HG03196 (cell line): Measurements from ENCODE around the gene ARHGAP24.
"Not testable (repeated sequence)": the region's sequence is repeated elsewhere in the genome, so short reads cannot be mapped to it uniquely, and the experiment has no call there.

ENCODE experiments used
- ATAC-seq: cut with Tn5 transposase; IDR thresholded peaks from one replicate; pipeline ENCODE4 v1.9.1; 2021; ENCODE audit not compliant: unreplicated experiment

The ARHGAP24 gene

DNA sequence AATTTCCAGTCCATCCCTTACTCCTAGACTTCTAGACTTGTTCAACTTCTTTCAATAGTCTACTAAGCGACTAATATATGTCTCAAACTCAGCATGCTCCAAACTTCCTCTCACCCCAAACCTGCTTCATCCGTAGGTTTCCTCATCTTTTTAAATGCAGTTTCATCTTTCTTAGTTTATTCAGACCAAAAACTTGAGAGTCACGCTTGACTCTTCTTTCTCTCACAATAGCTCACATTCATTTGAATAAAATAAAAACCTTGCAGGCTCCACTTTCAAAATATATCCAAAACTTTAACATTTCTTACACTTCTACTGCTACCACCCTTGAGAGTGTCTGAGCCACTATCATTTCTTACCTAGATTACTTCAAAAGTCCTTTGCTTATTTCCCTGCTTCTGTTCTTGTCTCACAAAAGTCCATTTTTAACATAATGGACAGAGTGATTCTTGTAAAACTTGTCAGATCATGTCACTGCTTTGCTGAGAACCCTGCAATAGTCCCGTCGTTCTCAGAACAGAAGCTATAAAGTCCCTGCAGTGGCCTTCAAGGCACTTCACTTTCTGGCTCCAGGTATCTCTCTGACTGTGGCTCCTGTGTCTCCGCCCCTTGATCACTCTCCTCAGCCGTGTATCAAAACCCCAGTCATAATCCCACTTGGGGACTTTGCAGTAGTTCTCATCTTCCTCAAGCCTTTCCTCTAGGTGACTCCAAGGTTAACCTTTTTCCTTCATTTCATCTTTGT, 167.6 kb downstream of the ARHGAP24 start:
- ATAC-seq: no peak

DNA sequence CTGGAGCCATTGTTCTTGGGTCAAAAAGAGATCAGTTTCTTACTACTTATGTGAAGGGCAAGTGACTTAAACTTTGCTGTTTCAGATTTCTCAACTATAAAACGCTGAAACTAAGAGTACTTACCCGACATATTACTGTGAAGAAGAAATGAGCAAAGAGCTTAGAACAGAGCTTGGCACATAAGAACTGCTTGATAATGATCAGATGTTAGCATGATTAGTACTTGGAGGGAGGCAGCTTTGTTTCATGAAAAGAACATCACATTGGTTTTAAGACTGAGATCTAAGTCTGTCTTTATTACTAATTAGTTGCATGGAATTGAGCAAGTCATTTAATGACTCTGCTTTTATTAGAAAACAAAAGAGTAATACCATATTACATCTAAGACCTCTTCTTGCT, 169.1 kb downstream of the ARHGAP24 start:
- ATAC-seq: no peak

DNA sequence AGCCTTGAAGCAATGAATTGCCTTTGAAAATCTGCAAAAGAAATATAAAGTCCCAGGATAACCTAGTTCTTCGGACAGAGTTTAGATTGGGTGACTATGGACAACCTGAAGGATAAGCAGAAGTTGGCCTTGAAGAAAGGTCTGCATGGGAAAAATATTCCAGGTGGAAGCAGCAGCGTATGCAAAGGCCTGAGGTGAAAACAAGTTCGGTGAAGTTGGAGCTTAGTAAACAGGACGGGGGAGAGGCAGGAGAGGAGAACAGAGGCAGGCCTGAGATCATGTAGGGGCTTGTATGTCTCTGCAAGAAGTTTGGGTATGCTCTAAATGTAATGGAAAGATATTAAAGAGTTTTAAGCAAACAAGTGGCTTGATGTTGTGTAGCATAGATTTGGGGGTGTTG, 176.0 kb downstream of the ARHGAP24 start:
- ATAC-seq: no peak

DNA sequence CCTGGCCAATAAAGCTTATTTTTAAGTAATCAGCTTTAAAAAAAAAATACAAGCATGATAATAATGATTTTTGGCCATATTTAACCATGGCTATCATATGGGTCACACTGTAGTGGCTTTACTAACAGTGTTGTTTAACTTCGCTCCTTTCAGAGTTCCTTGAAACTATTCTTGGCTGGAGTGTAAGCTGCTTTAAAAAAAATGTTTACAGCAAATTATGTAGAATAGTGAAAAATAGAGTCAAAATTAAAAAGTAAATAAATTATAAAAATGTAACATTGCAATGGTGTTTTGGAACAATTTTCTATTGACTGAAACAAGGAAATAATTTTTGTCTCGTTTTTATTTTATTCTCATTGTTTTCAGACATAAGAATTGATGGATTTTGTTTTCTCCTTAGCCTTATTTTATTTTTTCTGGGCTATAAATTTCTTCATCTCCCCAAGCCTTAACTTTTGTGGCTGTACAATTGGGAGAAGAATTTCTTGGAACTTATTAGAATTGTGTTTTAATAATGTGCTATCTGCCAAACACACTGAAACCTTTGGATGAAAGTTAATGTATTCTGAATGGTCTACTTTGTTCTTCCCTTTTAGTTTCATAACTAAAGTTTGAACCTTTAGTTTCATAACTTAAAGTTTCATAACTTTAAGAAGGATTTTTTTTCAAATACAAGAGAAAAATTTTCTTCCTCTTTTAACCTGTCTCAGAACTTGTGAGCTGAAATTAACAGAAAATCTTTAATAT, 182.0 kb downstream of the ARHGAP24 start:
- ATAC-seq: no peak

DNA sequence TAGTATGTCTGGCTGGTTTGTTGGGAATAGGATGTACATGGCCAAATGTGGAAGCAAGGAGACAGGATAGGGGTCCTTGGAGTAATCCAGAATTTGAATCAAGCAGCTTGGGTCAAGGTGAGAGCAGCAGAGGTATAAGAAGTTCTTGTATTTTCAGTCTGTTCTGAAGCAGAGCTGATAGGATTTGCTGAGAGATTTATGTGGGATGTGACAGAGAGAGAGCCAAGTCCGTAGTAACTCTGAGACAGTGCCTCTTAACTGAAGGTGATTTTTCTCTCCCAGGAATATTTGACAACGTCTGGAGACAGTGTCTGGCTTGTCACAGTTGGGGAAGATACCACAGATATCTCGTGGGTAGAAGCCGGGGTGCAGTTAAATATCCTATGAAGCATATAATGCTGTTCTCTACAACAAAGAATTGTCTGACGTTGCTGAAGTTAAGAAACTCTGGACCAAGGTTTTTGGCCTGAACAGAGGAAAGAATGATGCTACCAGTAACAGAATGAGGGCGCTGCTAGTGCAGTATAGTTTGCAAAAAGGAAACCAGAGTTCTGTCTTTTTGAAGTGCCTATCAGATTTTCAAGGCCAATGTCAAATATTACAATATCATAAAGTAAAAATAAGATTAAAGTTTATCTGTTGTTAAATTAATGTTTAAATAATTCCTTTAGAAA, 184.0 kb downstream of the ARHGAP24 start:
- no peak for ATAC-seq

DNA sequence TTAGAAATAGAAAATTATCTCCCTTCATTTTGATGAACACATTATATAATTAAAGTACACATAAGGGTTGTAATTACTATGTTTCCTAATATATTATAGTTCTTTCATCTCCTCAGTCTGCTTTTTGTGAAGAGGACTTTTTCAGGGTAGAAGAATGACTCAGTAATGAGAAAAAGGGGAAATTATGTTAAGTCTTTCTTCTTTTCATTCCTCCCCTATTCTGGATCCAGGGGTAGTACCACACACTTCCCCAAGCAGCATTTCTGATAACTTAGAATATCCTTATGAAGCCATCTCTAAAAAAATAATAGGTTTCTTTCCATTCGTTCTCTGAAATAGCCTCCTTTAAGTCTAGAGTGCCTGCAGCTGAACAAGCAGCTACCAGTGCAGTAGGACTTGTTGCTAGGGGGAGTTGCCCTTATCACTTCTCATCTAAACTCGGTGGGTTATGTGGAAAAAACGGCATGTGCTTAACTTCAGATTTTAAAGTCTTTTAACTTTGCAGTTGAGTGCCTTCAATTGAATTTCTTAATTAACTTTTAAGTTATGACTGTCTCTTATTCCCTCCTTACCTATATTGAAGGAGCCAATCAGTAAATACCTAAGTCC, 184.8 kb downstream of the ARHGAP24 start:
- no peak for ATAC-seq

DNA sequence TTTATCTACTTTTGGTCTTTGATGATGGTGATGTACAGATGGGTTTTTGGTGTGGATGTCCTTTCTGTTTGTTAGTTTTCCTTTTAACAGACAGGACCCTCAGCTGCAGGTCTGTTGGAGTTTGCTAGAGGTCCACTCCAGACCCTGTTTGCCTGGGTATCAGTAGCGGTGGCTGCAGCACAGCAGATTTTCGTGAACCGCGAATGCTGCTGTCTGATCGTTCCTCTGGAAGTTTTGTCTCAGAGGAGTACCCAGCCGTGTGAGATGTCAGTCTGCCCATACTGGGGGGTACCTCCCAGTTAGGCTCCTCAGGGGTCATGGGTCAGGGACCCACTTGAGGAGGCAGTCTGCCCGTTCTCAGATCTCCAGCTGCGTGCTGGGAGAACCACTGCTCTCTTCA, 191.7 kb downstream of the ARHGAP24 start:
- ATAC-seq: not testable (repeated sequence)

DNA sequence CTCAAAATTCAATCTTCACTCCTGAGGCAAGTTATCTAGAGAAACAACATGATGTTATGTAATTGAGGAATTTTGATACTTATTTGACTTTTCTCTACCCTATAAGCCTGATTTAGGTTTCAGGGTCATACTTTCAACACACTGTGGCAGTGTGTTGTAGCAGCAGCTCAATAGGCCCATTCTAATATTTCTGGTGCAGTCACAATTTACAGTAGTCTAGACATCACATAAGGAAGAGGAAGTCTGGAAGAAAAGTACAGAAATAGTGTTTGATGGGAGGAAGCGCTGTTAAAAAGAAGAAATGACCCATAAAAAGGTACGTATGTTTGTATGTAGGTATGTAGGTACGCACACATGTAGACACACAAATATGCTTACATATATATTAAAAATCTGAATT, 194.3 kb downstream of the ARHGAP24 start:
- no peak for ATAC-seq

DNA sequence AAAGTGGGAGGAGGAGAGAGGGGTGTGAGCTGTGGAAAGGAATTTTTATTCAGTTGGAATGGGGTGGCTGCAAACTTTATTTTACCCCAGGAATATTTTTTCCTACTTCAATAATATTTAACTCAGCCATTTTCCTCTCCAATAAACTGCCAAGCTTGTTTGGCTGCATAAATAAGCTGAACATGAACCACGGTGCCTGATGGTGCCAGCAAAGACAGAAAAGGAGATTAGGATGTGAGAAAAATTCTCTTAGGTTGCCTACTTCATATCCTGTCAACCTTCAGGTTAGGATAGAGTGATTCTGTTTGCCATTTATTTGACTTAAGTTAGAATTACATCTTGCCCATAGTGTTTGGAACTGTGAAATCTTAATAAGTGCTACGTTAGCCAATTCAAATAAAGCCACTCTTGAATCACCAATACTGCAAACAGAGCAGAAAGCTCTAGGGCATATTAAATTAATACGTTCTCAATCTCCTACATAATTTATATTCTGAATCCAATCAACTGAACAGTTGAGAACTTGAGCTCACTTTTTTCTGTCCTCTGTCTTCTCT, 195.1 kb downstream of the ARHGAP24 start:
- ATAC-seq: no peak

DNA sequence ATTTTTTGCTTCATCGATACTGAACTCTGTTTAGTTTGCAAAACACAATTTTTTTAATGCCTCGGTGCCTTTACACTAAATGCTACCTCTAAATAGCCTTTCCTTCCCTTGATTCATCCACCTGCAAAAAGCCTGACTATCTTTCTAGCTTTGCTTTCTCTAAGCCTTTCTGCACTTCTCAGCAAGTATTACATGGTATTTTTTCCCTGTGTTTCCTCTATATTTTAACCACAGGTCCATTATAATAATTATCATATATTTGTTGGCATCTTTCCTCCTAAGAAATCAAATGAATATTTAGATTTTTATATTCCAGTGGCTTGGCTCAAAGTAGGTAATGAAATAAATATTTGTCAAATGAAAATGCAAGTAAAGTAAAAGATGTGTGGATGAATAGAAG, 196.2 kb downstream of the ARHGAP24 start:
- no peak for ATAC-seq

DNA sequence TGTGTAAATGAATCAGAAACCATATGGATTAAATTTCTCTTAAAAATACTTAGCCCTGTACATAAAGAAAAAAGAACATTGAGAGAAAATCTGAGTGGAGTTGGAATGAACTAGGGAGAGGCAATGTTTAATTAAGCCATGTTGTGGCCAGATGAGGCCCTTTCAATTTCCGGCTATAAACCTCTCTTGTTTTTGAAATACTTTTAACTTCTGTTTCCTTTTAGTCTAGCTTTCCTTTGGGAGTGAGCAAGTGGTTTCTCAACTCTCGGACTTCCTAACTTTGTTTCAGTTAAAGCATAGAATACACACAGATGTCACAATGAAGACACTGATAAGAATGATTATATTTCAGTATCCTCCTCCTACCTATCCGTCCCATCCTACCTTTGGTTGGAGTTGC, 197.2 kb downstream of the ARHGAP24 start:
- ATAC-seq: no peak

DNA sequence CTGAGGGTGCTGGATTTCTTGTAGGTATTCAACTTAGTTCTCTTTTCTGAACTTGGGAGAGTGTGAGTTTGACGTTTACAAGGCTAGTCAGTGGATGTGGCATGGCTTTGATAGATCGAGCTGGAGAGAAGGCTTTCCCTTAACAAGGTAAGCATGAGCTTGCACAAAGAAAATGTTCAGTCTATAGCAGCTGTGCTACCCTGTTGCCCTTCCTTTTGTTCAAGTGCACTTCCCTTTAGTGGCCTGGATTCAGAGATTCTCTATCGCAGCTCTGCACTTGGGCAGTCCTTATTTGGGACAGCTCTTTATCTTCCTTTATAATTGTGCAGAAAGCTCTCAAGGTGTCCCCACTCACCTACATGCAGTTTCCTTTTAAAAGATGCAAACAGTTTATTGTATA, 198.0 kb downstream of the ARHGAP24 start:
- no peak for ATAC-seq

DNA sequence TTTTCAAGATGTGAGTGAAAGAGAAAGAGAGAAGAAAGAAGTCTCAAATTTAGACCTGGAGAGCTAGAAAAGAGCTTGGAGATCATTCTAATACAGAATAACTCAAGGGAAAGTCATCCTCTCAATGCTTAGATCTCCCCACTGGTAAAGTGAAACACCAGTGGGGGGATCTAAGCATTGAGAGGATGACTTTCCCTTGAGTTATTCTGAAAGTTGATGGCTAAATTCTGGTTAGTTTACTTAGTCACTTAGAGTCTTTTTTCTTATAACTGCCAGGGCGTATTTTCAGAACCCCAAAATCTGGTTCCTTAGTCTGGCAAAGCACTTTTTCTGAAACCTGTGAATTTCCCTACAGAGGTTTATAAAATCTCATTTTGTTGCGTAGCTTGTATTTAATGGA, 198.6 kb downstream of the ARHGAP24 start:
- ATAC-seq: no peak

DNA sequence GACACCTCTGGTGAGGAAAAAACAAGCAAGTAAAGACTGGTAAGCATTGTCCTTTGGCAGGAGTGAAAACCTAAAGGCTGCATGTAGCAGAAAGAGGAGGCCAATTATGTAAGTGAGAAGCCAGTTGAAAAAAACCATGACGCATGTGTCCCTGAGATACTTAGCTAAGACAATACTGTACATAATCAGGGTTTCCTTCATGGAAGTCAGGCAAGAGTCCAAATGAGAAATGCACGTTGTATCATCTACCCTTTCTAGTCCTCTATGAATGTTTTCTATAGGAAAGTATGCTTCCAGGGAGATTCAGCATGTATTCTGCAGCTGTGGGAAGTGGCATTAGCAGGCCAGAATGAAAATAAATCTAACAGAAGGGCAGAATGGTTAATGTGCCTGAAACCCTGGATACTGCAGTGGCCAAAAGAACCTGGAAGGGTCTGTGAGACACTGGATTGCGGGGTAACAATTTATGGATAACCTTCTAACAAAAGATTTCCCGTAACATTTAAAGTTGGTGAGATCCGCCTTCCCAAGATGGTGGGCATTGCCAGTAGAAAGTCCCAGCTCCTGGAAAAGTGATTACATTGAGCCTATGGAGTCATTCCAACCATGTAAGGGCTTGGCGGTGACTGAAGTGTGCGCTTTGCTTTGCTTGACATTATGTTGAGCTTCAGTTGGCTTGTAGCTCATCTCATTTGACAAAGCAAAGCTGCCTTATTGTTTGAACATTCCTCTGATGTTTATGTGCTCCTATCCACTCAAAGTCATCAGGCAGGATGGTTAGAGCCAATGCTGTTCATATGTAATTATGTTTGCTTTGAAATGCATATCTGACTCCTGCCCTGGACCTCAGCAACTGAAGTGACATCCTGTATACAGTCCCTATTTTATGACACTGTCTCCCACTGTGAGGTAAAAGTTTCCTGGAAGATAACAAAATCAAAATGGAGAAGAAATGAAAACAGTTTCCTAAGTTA, 200.4 kb downstream of the ARHGAP24 start:
- ATAC-seq: no peak

DNA sequence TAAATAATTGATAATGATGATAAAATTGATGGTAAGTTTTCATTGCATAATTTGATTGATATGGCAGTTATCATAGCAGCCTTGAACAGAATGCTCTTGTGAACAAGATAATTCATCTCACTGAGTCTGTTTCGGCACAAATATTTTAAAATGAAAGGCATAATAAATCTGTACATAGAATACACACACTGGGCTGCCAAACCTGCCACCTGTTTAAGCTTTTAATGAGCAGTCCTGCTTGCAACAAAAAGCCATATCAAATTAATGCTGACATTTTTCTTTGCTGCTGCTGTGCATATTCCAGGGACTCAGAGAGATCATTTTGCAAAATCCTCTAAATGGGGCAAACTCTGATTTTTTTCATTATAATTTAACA, 201.1 kb downstream of the ARHGAP24 start:
- ATAC-seq: no peak

DNA sequence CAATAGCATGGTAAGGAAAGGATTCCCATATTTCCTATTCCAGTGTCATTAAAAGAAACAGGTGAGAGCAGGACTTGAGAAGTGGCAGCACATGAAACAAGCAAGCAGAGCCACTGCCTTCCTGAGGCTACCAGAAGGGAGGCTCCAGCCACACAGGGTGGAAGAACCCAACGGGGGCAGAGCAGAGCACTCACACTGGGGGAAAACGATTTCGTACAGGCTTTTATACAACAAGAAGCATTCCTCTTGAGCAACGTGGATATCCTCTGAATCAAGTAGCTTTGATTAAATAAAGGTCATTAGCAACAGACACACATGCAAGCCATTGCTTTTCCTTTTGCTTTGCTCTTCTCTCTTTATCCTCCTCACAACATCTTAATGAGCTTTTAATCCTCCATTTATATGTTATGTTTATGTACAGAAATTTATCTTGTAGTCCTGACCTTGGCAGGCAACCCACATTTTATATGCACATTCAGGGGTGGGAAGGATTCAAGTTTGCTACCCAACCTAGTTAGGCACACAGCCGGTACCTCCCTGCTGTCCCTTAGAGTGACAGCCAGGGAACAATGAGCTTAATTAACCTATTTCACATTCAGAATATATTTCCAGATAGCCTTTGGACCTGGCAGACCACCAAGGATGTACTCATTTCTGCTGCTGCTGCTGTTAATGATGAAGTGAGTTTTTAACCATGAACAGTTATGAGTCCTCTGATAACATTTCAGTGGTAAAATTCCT, 202.1 kb downstream of the ARHGAP24 start:
- no peak for ATAC-seq

DNA sequence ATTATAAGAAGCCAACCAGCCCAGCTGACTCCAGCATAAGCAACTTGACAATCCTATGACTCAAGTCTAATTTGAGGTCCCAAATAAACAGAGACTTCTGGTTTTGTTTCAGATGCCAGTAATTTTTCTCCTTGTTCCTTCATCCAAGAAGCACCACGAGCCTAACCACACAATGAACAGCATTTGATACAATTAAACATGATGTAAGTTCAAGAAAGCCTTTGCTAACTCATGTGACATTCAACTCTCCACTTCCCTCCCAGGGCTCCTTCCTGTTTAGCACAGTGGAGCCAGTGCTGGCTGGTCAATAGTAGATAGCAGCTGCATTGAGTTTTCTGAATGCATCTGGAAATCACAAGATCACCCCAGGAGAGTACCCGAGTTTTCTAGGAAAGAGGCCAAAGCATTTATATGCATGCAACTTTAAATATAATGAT, 206.3 kb downstream of the ARHGAP24 start:
- no peak for ATAC-seq

DNA sequence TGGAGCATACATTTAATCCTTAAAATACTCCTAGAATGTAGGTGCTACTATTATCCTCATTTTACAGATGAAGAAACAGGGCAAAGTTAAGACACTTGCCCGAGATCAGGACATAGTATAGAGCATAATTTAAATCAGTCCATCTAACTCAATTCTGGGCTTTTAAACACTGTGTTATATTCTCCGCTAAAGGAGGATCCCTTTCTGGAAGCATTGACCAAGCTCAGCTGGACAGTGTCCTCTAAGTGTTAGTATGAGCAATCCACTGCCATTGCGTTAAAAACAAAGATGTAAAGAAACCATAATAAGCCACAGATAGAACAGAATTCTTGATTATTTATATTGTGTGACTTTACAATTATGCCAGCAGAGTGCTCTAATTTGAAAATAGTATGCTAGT, 207.0 kb downstream of the ARHGAP24 start:
- no peak for ATAC-seq

DNA sequence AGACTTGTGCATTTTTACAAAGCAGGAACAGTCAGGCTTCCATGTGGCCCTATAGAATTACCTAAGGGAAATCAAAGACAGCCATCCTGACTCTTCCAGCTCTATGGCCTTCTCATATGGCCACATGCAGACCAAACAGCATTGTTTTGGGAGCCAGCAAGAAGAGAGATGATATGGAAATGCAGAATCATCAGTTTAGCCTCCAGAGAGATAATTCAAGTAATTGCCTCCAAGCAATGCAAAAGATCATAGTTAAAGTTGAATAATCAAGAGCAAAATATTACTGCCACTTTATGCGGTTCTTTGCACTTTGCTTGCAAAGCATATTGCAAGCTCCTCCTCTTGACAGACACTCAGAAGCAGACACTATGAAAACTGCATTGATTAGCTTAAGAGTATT, 207.4 kb downstream of the ARHGAP24 start:
- no peak for ATAC-seq
